HG03060 (cell line): ENCODE measurements around the gene EYS.
"Not testable (repeated sequence)": the region's sequence is repeated elsewhere in the genome, so short reads cannot be mapped to it uniquely, and the experiment has no call there.

Experiments
- ATAC-seq: cut with Tn5 transposase; IDR thresholded peaks from one replicate; pipeline ENCODE4 v1.9.1; 2021; ENCODE audit warnings: low read depth, moderate number of reproducible peaks; ENCODE audit not compliant: unreplicated experiment

The EYS gene

GRCh38 chr6:64507661-64508060 lies 1199.4 kb downstream of the EYS start:
- ATAC-seq = no peak

- no peak for ATAC-seq
Measured at GRCh38 chr6:64505312-64505711, 1201.7 kb downstream of the EYS start.

GRCh38 chr6:64504503-64504902 lies 1202.5 kb downstream of the EYS start:
- no peak for ATAC-seq

GRCh38 chr6:64502801-64503200 lies 1204.2 kb downstream of the EYS start:
- ATAC-seq = no peak

GRCh38 chr6:64497634-64498033 lies 1209.4 kb downstream of the EYS start:
- ATAC-seq = no peak

- ATAC-seq = no peak
Measured at GRCh38 chr6:64489763-64490162, 1217.3 kb downstream of the EYS start.

GRCh38 chr6:64486578-64487351 lies 1220.3 kb downstream of the EYS start:
- no peak for ATAC-seq

- ATAC-seq = no peak
Measured at GRCh38 chr6:64483956-64484499, 1223.0 kb downstream of the EYS start.

GRCh38 chr6:64482631-64483030 lies 1224.4 kb downstream of the EYS start:
- ATAC-seq = no peak

GRCh38 chr6:64479134-64479533 lies 1227.9 kb downstream of the EYS start:
- ATAC-seq = no peak

- no peak for ATAC-seq
Measured at GRCh38 chr6:64477391-64477790, 1229.6 kb downstream of the EYS start.

GRCh38 chr6:64476935-64477334 lies 1230.1 kb downstream of the EYS start:
- ATAC-seq = no peak

- ATAC-seq = not testable (repeated sequence)
Measured at GRCh38 chr6:64469405-64469804, 1237.6 kb downstream of the EYS start.

GRCh38 chr6:64467656-64468055 lies 1239.4 kb downstream of the EYS start:
- no peak for ATAC-seq

GRCh38 chr6:64459411-64459944 lies 1247.5 kb downstream of the EYS start:
- no peak for ATAC-seq

- ATAC-seq = not testable (repeated sequence)
Measured at GRCh38 chr6:64448101-64448500, 1258.9 kb downstream of the EYS start.

- ATAC-seq = no peak
Measured at GRCh38 chr6:64445038-64445437, 1262.0 kb downstream of the EYS start.

- no peak for ATAC-seq
Measured at GRCh38 chr6:64439274-64439673, 1267.8 kb downstream of the EYS start.

GRCh38 chr6:64437996-64438395 lies 1269.0 kb downstream of the EYS start:
- no peak for ATAC-seq

- ATAC-seq = no peak
Measured at GRCh38 chr6:64429926-64430325, 1277.1 kb downstream of the EYS start.

- no peak for ATAC-seq
Measured at GRCh38 chr6:64428186-64428585, 1278.8 kb downstream of the EYS start.

- no peak for ATAC-seq
Measured at GRCh38 chr6:64415926-64416325, 1291.1 kb downstream of the EYS start.
